Measurements from ENCODE around the gene CSAD.
A peak's percentile ranks its signal among the peaks of the same experiment; 100 is the strongest.

Gene CSAD

GRCh38 chr12:53173085-53173715, 7.5 kb downstream of the CSAD start:
- DNase-seq (ENCODE audit: low read depth): no peak
- TF ChIP-seq CTCF (IDR thresholded peaks at IDR 0.05; ENCODE audit: control insufficient read depth, insufficient read depth, low read depth, low read length, missing control alignments): no peak
- no peak overlapping the region for H3K4me3 ChIP-seq (ENCODE audit: control insufficient read depth, low read depth, low read length)

DNA sequence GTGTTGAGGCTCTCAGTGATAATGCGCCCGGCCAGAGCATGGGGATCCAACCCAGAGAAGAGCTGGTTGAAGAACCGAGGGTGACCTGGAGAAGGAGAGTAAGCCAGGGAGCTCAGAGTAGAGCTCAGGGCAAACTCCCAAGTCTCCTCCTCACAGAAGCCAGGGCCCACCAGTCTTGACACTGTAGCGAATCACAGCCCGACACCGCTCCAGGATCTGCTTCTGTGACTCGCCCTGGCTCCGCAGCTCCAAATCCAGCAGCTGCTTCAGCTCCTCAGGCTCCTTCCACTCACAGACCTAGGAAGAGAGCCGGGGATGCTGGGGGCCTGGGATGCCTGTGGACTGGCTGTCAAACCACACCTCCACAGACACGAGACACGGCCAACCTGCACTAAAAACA, 8.4 kb downstream of the CSAD start:
- DNase-seq (ENCODE audit: low read depth): peak; percentile 16
- H3K4me3 ChIP-seq (ENCODE audit: control insufficient read depth, low read depth, low read length): no peak overlapping the region
- TF ChIP-seq CTCF (IDR thresholded peaks at IDR 0.05; ENCODE audit: control insufficient read depth, insufficient read depth, low read depth, low read length, missing control alignments): no peak

- no peak for TF ChIP-seq CTCF (IDR thresholded peaks at IDR 0.05; ENCODE audit: control insufficient read depth, insufficient read depth, low read depth, low read length, missing control alignments)
- no peak overlapping the region for H3K4me3 ChIP-seq (ENCODE audit: control insufficient read depth, low read depth, low read length)
- no peak for DNase-seq (ENCODE audit: low read depth)
Measured at GRCh38 chr12:53171725-53172329, 8.9 kb downstream of the CSAD start.

- H3K4me3 ChIP-seq (ENCODE audit: control insufficient read depth, low read depth, low read length): no peak overlapping the region
- no peak for TF ChIP-seq CTCF (IDR thresholded peaks at IDR 0.05; ENCODE audit: control insufficient read depth, insufficient read depth, low read depth, low read length, missing control alignments)
- DNase-seq (ENCODE audit: low read depth): no peak
Measured at GRCh38 chr12:53170876-53171724, 9.6 kb downstream of the CSAD start.

DNA sequence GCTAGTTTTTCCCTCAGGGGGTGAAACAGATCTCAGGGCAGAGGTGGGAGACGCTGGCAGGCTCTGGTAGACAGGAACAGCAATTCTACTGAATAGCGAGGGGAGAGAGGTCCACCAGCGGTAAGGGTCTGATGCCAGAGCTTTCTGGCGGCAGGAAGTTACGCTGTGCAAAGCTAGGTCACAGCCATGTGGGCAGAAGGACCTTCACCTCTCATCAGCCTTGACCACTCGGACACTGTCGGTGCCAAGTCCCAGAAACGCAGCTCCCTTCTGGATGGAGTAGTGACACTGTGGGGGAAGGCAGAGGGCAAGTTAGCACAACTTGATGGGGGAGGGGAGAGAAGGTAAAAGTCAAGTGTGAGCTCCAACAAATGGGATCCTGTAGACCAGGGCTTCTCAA, 10.5 kb downstream of the CSAD start:
- no peak for DNase-seq (ENCODE audit: low read depth)
- TF ChIP-seq CTCF (IDR thresholded peaks at IDR 0.05; ENCODE audit: control insufficient read depth, insufficient read depth, low read depth, low read length, missing control alignments): no peak
- no peak overlapping the region for H3K4me3 ChIP-seq (ENCODE audit: control insufficient read depth, low read depth, low read length)

GRCh38 chr12:53169644-53170043, 11.1 kb downstream of the CSAD start:
- no peak for TF ChIP-seq CTCF (IDR thresholded peaks at IDR 0.05; ENCODE audit: control insufficient read depth, insufficient read depth, low read depth, low read length, missing control alignments)
- H3K4me3 ChIP-seq (ENCODE audit: control insufficient read depth, low read depth, low read length): no peak overlapping the region
- DNase-seq (ENCODE audit: low read depth): no peak
